ENCODE results near the gene PIMREG. TPM values are rescaled to one million over a fixed set of nuclear protein-coding genes. Genes with fewer than 3 reads are reported as not detected.

Gene PIMREG
- polyA plus RNA-seq, 1 donor (not counting 4 experiments of a cell fraction or from before 2014, with no cell fraction given): 7.5 TPM

DNA sequence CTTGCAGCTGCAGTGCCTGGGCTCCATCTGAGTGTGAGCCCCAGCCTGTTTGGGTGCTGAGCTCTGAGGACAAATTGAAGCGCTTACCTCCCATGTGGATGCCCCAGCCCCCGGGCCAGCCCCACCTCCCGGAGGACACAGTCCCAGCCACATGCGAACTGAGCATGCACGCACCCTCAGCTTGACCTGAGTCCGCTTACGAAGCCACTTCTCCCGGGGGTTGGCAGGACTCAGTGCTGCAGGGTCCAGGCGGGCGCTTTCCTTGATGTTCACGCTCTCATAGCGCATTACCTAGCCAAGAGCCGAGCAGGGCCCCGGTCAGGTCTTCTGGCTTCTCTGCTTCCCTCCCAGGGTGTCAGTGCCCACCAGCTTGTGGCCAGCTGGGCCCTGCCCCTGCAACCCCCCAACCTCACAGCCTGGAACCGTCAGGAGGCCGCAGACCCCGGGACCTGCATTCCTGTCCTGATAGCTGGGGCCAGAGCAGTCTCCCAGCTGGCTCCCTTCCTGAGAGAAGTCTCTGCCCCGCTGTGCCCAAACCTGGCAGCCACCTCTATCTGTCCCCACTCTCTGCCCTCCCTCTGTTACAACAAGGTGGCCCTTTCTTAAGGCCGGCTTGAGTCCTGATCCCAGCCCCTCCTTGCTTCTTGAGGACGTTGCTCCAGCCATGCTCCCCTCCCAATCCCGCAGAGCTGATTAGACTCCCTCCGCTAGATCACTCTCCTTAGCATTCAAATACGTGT is 24.0 kb downstream of the PIMREG start:
- no peak overlapping the region for H3K4me3 ChIP-seq (ENCODE audit: control insufficient read depth in 2 of 3, extremely low read depth in 1 of 3, insufficient read depth in 2 of 3, low read depth in 1 of 3, low read length in 3 of 3)
- dilution Hi-C loops (cut with MboI; ENCODE audit: extremely low pct_ligation_motif_present, low sequenced_read_pairs): no loop called here
- peaks cover 3% of the 10 kb centered on the region for H4K20me1 ChIP-seq (ENCODE audit: control insufficient read depth, extremely low read depth, insufficient read depth, low read length)
- peaks cover 5 to 8% of the 10 kb centered on the region in 2 experiments for H3K36me3 ChIP-seq (ENCODE audit: control insufficient read depth in 2 of 2, extremely low read depth in 1 of 2, insufficient read depth in 2 of 2, low read length in 2 of 2)
- no peak overlapping the region for H3K4me2 ChIP-seq (ENCODE audit: control insufficient read depth, extremely low read depth, insufficient read depth, low read depth, low read length)
- no peak overlapping the region for H3K27ac ChIP-seq (ENCODE audit: control insufficient read depth, insufficient read depth, low read length)
- H3K79me2 ChIP-seq (ENCODE audit: control insufficient read depth, insufficient read depth, low read length): no peaks in the 10 kb centered on the region
- H3K27me3 ChIP-seq (ENCODE audit: control insufficient read depth, extremely low read depth, insufficient read depth, low read length): no peaks in the 10 kb centered on the region
- no peak overlapping the region for H2AFZ ChIP-seq (ENCODE audit: control insufficient read depth, low read length)
- FAIRE-seq (no peak), DNase-seq (ENCODE audit: low read depth, low spot score) (no peak)
- H3K9ac ChIP-seq (ENCODE audit: control insufficient read depth, extremely low read depth, insufficient read depth, low read length): no peak overlapping the region
- TF ChIP-seq EZH2 (IDR thresholded peaks at IDR 0.05; ENCODE audit: low read length): no peak
- TF ChIP-seq, protein P1, sequence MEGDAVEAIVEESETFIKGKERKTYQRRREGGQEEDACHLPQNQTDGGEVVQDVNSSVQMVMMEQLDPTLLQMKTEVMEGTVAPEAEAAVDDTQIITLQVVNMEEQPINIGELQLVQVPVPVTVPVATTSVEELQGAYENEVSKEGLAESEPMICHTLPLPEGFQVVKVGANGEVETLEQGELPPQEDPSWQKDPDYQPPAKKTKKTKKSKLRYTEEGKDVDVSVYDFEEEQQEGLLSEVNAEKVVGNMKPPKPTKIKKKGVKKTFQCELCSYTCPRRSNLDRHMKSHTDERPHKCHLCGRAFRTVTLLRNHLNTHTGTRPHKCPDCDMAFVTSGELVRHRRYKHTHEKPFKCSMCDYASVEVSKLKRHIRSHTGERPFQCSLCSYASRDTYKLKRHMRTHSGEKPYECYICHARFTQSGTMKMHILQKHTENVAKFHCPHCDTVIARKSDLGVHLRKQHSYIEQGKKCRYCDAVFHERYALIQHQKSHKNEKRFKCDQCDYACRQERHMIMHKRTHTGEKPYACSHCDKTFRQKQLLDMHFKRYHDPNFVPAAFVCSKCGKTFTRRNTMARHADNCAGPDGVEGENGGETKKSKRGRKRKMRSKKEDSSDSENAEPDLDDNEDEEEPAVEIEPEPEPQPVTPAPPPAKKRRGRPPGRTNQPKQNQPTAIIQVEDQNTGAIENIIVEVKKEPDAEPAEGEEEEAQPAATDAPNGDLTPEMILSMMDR (optimal IDR thresholded peaks at IDR 0.05 in 1 of 3, IDR thresholded peaks at IDR 0.05 in 1 of 3, conservative IDR thresholded peaks at IDR 0.05 in 1 of 3; ENCODE audit: extremely low read depth in 1 of 3, insufficient read depth in 2 of 3, low read length in 3 of 3): no peak
- no peaks in the 10 kb centered on the region for H3K9me3 ChIP-seq (ENCODE audit: control insufficient read depth, low read depth, low read length)
- H3K4me1 ChIP-seq (ENCODE audit: control insufficient read depth, extremely low read depth, insufficient read depth, low read length): peaks cover 20% of the 10 kb centered on the region
- no peaks in the 10 kb centered on the region for H3K9me1 ChIP-seq (ENCODE audit: control insufficient read depth, extremely low read depth, insufficient read depth, low read length)

DNA sequence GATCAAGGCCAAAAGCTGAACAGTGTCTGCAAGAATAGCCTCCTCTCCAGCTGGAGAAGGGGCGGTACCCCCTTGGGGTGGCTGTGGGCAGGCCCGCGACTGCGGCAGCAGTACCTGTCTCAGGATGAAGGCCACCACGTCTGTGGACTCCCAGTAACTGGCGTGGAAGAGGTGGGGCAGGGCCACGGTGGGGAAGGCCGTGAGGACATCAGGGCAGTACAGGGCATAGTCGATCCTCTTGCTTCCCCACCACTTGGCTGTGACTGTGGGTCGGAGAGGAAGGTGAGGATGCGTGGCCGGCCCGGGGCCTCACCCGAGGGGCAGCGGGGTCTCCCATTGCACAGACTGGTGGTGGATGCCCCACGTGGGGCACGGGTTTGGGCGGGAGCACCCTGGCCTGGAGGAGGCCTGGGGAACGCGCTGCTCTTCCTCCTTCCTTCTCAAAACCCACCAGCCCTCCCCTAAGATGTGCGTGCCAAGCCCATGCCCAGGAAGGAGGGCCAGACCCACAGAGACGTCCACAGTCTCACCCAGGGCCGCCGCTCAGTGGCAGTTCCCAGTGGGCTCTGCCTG is 26.0 kb downstream of the PIMREG start:
- dilution Hi-C loops (cut with MboI; ENCODE audit: extremely low pct_ligation_motif_present, low sequenced_read_pairs): no loop called here
- Histone ChIP-seq H3K9me1 (ENCODE audit: control insufficient read depth, extremely low read depth, insufficient read depth, low read length) (no peaks in the 10 kb centered on the region), H3K4me3 (ENCODE audit: control insufficient read depth in 2 of 3, extremely low read depth in 1 of 3, insufficient read depth in 2 of 3, low read depth in 1 of 3, low read length in 3 of 3) (no peak overlapping the region), H4K20me1 (ENCODE audit: control insufficient read depth, extremely low read depth, insufficient read depth, low read length) (peaks cover 3% of the 10 kb centered on the region), H3K27ac (ENCODE audit: control insufficient read depth, insufficient read depth, low read length) (no peak overlapping the region), H3K27me3 (ENCODE audit: control insufficient read depth, extremely low read depth, insufficient read depth, low read length) (no peaks in the 10 kb centered on the region), H3K4me1 (ENCODE audit: control insufficient read depth, extremely low read depth, insufficient read depth, low read length) (peaks cover 33% of the 10 kb centered on the region), H3K9me3 (ENCODE audit: control insufficient read depth, low read depth, low read length) (no peaks in the 10 kb centered on the region), H3K4me2 (ENCODE audit: control insufficient read depth, extremely low read depth, insufficient read depth, low read depth, low read length) (no peak overlapping the region), H2AFZ (ENCODE audit: control insufficient read depth, low read length) (no peak overlapping the region), H3K36me3 (ENCODE audit: control insufficient read depth in 2 of 2, extremely low read depth in 1 of 2, insufficient read depth in 2 of 2, low read length in 2 of 2) (peaks cover 2 to 8% of the 10 kb centered on the region in 2 experiments), H3K79me2 (ENCODE audit: control insufficient read depth, insufficient read depth, low read length) (no peaks in the 10 kb centered on the region), H3K9ac (ENCODE audit: control insufficient read depth, extremely low read depth, insufficient read depth, low read length) (no peak overlapping the region)
- FAIRE-seq: no peak
- no peak for DNase-seq (ENCODE audit: low read depth, low spot score)
- TF ChIP-seq EZH2 (IDR thresholded peaks at IDR 0.05; ENCODE audit: low read length): no peak
- TF ChIP-seq, protein P1 (optimal IDR thresholded peaks at IDR 0.05 in 1 of 3, IDR thresholded peaks at IDR 0.05 in 1 of 3, conservative IDR thresholded peaks at IDR 0.05 in 1 of 3; ENCODE audit: extremely low read depth in 1 of 3, insufficient read depth in 2 of 3, low read length in 3 of 3): no peak
